ENCODE results near the gene OVOL1. TPM values are rescaled to one million over a fixed set of nuclear protein-coding genes. Genes with fewer than 3 reads are reported as not detected.
"Not testable (repeated sequence)": the region's sequence is repeated elsewhere in the genome, so short reads cannot be mapped to it uniquely, and the experiment has no call there.

The OVOL1 gene
- total RNA-seq, 1 donor from 2014 or later: 0.12 TPM

- Mint-ChIP-seq H3K9me3 (ENCODE audit: low read depth) (no peaks in the 10 kb centered on the region), H3K36me3 (ENCODE audit: low read depth) (no peaks in the 10 kb centered on the region), H3K4me1 (ENCODE audit: low read depth) (peaks cover 14% of the 10 kb centered on the region), H3K4me3 (ENCODE audit: unreplicated experiment) (no peak overlapping the region), H3K27me3 (ENCODE audit: low read depth) (no peaks in the 10 kb centered on the region), H3K27ac (ENCODE audit: unreplicated experiment) (no peak overlapping the region)
- DNase-seq (ENCODE audit: low spot score): no peak
- no peak for TF ChIP-seq CTCF (IDR thresholded peaks at IDR 0.05)
These were observed 34.2 kb downstream of the OVOL1 start for GRCh38 chr11:65821107-65821506.

GRCh38 chr11:65822776-65823528, 36.1 kb downstream of the OVOL1 start:
- Mint-ChIP-seq H3K4me1 (ENCODE audit: low read depth) (no peaks in the 10 kb centered on the region), H3K4me3 (ENCODE audit: unreplicated experiment) (no peak overlapping the region), H3K27ac (ENCODE audit: unreplicated experiment) (no peak overlapping the region), H3K9me3 (ENCODE audit: low read depth) (no peaks in the 10 kb centered on the region), H3K27me3 (ENCODE audit: low read depth) (no peaks in the 10 kb centered on the region), H3K36me3 (ENCODE audit: low read depth) (no peaks in the 10 kb centered on the region)
- no peak for TF ChIP-seq CTCF (IDR thresholded peaks at IDR 0.05)
- DNase-seq (ENCODE audit: low spot score): peak; percentile 32

GRCh38 chr11:65826984-65827735, 40.3 kb downstream of the OVOL1 start:
- Mint-ChIP-seq H3K4me3 (ENCODE audit: unreplicated experiment) (no peak overlapping the region), H3K27me3 (ENCODE audit: low read depth) (no peaks in the 10 kb centered on the region), H3K4me1 (ENCODE audit: low read depth) (peaks cover 3% of the 10 kb centered on the region), H3K9me3 (ENCODE audit: low read depth) (no peaks in the 10 kb centered on the region), H3K27ac (ENCODE audit: unreplicated experiment) (no peak overlapping the region), H3K36me3 (ENCODE audit: low read depth) (no peaks in the 10 kb centered on the region)
- no peak for TF ChIP-seq CTCF (IDR thresholded peaks at IDR 0.05)
- DNase-seq (ENCODE audit: low spot score): peak; percentile 13

- Mint-ChIP-seq H3K9me3 (ENCODE audit: low read depth) (no peaks in the 10 kb centered on the region), H3K4me1 (ENCODE audit: low read depth) (peaks cover 9% of the 10 kb centered on the region), H3K36me3 (ENCODE audit: low read depth) (peaks cover 5% of the 10 kb centered on the region), H3K4me3 (ENCODE audit: unreplicated experiment) (no peak overlapping the region), H3K27ac (ENCODE audit: unreplicated experiment) (no peak overlapping the region), H3K27me3 (ENCODE audit: low read depth) (peaks cover 5% of the 10 kb centered on the region)
- TF ChIP-seq CTCF (IDR thresholded peaks at IDR 0.05): no peak
- DNase-seq (ENCODE audit: low spot score): peak; percentile 24
These were observed 42.6 kb downstream of the OVOL1 start for GRCh38 chr11:65829459-65829858.

- H3K9me3 Mint-ChIP-seq (ENCODE audit: low read depth); H3K4me3 Mint-ChIP-seq (ENCODE audit: unreplicated experiment); H3K27ac Mint-ChIP-seq (ENCODE audit: unreplicated experiment); DNase-seq (ENCODE audit: low spot score); H3K36me3 Mint-ChIP-seq (ENCODE audit: low read depth); H3K4me1 Mint-ChIP-seq (ENCODE audit: low read depth); H3K27me3 Mint-ChIP-seq (ENCODE audit: low read depth): not testable (repeated sequence)
These were observed 45.4 kb downstream of the OVOL1 start for GRCh38 chr11:65832231-65832630.
